ENCODE results near the gene EEF2K.

The EEF2K gene

GRCh38 chr16:22265351-22265750 lies 59.3 kb downstream of the EEF2K start:
- DNase-seq = no peak
- Mint-ChIP-seq H3K4me3 (no peak overlapping the region), H3K27me3 (ENCODE audit: low read depth, poor library complexity) (no peaks in the 10 kb centered on the region), H3K9me3 (peaks cover 5% of the 10 kb centered on the region), H3K4me1 (no peaks in the 10 kb centered on the region), H3K27ac (no peak overlapping the region), H3K36me3 (ENCODE audit: low read depth) (peaks cover 36% of the 10 kb centered on the region)
- TF ChIP-seq, protein P1, sequence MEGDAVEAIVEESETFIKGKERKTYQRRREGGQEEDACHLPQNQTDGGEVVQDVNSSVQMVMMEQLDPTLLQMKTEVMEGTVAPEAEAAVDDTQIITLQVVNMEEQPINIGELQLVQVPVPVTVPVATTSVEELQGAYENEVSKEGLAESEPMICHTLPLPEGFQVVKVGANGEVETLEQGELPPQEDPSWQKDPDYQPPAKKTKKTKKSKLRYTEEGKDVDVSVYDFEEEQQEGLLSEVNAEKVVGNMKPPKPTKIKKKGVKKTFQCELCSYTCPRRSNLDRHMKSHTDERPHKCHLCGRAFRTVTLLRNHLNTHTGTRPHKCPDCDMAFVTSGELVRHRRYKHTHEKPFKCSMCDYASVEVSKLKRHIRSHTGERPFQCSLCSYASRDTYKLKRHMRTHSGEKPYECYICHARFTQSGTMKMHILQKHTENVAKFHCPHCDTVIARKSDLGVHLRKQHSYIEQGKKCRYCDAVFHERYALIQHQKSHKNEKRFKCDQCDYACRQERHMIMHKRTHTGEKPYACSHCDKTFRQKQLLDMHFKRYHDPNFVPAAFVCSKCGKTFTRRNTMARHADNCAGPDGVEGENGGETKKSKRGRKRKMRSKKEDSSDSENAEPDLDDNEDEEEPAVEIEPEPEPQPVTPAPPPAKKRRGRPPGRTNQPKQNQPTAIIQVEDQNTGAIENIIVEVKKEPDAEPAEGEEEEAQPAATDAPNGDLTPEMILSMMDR (IDR thresholded peaks at IDR 0.05) = no peak

DNA sequence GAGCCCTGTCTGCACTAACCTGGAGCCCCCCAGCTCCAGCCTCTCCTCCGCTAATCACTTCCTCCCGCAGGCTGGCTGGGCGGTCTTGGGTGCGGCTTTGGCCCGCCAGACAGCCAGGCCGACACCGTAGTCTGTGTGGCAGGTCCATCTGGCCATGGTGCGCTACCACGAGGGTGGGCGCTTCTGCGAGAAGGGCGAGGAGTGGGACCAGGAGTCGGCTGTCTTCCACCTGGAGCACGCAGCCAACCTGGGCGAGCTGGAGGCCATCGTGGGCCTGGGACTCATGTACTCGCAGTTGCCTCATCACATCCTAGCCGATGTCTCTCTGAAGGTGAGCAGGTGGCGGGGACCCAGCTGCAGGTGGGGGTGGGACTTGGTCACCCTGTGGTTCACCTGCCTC lies 60.5 kb downstream of the EEF2K start:
- DNase-seq = no peak
- Mint-ChIP-seq H3K4me3 (no peak overlapping the region), H3K36me3 (ENCODE audit: low read depth) (peaks cover 32% of the 10 kb centered on the region), H3K9me3 (no peaks in the 10 kb centered on the region), H3K4me1 (no peaks in the 10 kb centered on the region), H3K27me3 (ENCODE audit: low read depth, poor library complexity) (no peaks in the 10 kb centered on the region), H3K27ac (no peak overlapping the region)
- TF ChIP-seq, protein P1 (IDR thresholded peaks at IDR 0.05) = no peak

GRCh38 chr16:22267764-22268163 lies 61.7 kb downstream of the EEF2K start:
- H3K27me3 Mint-ChIP-seq (ENCODE audit: low read depth, poor library complexity) = no peaks in the 10 kb centered on the region
- H3K27ac Mint-ChIP-seq = no peak overlapping the region
- DNase-seq = no peak
- no peak overlapping the region for H3K4me3 Mint-ChIP-seq
- H3K36me3 Mint-ChIP-seq (ENCODE audit: low read depth) = peaks cover 38% of the 10 kb centered on the region
- peaks cover 4% of the 10 kb centered on the region for H3K4me1 Mint-ChIP-seq
- TF ChIP-seq, protein P1 (IDR thresholded peaks at IDR 0.05) = no peak
- H3K9me3 Mint-ChIP-seq = no peaks in the 10 kb centered on the region

DNA sequence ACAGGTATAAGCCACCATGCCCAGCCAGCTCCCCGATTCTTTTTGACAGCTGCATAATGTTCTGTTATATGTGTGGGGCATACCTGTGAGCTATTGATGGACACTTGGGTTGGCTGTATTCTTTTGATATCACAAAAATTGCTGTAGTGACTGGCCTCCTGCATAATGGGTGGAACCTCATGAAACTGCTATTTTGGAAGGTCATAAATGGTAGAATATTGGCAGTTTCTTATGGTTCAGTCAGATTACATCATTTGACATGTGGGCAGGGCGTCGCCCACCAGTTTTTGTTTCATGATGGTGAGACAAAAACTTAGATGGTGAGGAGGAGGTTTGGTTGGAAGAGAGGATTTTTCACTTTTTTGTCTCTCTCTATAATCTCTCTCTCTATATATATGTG lies 64.4 kb downstream of the EEF2K start:
- Mint-ChIP-seq H3K27ac (no peak overlapping the region), H3K36me3 (ENCODE audit: low read depth) (peaks cover 38% of the 10 kb centered on the region), H3K4me1 (peaks cover 4% of the 10 kb centered on the region), H3K27me3 (ENCODE audit: low read depth, poor library complexity) (no peaks in the 10 kb centered on the region), H3K4me3 (no peak overlapping the region), H3K9me3 (no peaks in the 10 kb centered on the region)
- TF ChIP-seq, protein P1 (IDR thresholded peaks at IDR 0.05) = no peak
- DNase-seq = no peak

- H3K4me1 Mint-ChIP-seq = peaks cover 4% of the 10 kb centered on the region
- H3K36me3 Mint-ChIP-seq (ENCODE audit: low read depth) = peaks cover 43% of the 10 kb centered on the region
- H3K9me3 Mint-ChIP-seq = no peaks in the 10 kb centered on the region
- H3K27ac Mint-ChIP-seq = peak overlapping the region; percentile 48
- no peaks in the 10 kb centered on the region for H3K27me3 Mint-ChIP-seq (ENCODE audit: low read depth, poor library complexity)
- DNase-seq = no peak
- TF ChIP-seq, protein P1 (IDR thresholded peaks at IDR 0.05) = no peak
- H3K4me3 Mint-ChIP-seq = no peak overlapping the region
Measured at GRCh38 chr16:22272870-22273650, 67.0 kb downstream of the EEF2K start.

GRCh38 chr16:22274916-22275315 lies 68.8 kb downstream of the EEF2K start:
- Mint-ChIP-seq H3K4me1 (peaks cover 4% of the 10 kb centered on the region), H3K27ac (no peak overlapping the region), H3K27me3 (ENCODE audit: low read depth, poor library complexity) (no peaks in the 10 kb centered on the region), H3K36me3 (ENCODE audit: low read depth) (peaks cover 40% of the 10 kb centered on the region), H3K9me3 (no peaks in the 10 kb centered on the region), H3K4me3 (no peak overlapping the region)
- TF ChIP-seq, protein P1 (IDR thresholded peaks at IDR 0.05) = no peak
- DNase-seq = no peak
